ENCODE results near the gene C1QTNF4.

The C1QTNF4 gene

DNA sequence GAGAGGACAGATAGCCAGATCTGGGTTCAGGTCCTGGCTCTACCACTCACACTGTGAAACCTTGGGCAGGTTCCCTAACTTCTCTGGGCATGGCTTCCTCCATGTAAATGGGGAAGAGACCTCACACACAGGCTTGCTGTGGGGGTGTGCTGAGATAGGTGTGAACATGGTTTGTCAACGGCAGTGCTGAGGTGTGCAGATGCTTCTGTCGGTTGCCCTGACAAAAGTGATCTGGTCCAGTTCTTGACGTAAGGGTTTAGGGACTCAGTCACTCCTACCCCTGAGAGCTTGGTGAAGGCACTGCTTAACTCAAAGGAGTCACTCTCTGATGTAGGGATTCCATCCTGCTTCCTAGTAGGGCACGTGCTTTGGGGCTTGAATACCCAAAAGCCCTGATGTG, 2.0 kb downstream of the C1QTNF4 start:
- DNase-seq, result no peak

DNA sequence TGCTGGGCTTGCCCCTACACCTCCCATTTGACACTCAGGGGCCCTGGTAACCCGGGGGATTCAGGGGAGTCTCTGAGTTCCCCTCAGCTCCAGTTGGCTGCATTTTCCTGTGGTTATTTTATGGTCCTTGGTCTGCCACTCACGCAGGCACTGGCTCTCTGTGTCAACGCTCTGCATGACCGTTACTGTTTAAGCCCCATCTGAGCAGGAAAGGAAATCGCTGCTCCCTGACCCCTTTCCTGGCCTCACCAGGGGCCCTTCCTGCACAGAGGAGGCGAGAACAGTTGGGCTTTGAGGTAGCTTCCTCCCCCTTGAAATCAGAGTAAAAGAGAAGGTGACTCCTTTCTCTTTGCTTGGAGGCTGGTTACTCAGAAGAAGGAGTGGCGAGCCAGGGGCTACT, 2.4 kb downstream of the C1QTNF4 start:
- no peak for DNase-seq

DNA sequence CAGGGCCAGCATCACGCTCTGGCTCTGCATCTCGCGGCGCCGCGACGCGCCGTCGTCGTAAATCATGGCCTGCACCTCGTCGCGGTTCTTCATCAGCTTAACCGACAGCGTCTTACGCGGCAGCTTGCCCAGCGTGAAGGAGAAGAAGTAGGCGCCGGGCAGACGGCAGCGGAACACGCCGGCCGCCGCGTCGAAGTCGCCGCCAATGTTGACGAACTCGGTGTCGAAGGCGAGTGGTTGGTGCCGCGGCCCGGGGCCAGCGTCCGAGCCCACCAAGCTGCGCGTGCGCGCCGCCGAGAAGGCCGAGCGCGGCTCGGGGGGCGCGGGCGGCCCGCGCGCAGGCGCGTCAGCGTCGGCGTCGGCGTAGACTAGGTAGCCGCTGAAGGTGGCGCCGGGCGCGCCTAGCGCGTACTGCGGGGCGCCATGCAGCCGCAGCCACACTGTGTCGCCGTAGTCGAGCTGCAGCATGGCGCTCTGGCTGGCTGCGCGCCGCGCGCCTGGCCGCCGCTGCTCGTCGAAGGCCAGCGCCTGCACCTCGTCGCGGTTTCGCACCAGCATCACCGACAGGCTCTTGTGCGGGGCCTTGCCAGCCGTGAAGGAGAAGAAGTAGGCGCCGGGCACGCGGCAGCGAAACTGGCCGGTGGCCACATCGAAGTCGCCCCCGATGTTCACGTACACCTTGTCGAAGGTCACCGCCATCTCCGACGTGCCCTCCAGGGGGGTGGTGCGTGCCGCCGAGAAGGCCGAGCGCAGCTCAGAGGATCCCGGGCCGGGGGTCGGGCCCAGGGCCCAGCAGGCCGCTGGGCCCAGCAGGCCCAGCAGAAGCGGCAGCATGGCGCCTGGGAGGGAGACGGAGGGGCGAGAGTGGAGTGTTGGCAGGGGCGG, 4.0 kb downstream of the C1QTNF4 start:
- DNase-seq, result no peak

DNA sequence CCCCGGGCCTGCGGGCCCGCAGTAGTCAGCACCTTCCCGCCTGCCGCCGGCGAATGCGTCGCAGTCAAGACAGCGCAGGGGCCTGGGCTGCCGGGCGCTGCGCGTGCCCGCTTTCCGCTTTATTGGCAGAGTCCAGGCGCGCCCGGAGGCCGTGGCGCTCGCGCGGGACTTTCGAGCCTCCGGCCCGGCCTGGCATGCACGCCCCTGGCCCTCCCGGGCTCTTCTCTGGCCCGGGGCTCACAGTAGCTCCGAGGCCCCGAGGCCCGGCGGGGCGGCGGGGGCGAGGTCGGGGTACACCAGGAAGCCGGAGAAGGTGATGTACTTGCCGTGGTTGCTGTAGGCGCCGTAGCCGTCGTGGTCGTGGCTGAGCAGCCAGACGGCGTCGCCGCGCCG, 4.6 kb downstream of the C1QTNF4 start:
- no peak for DNase-seq

DNA sequence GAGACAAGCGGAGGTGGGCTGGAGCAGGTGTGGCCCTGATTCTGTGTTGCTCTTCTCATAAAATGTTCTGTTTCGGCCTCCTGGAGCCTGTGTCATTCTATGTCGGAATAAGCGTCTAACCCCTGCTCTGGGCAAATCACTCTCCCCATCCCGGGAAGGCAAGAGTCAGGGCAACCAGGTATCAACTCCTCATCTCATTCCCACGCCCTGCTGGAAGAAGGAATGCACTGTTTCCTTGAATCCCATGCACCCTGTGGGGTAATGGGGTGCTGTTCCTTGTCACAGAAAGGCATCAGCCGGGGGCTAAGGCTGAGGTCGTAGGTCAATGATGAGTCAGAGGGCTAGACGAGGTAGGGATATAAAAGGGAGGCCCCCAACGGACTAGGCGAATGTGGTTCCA, 5.1 kb downstream of the C1QTNF4 start:
- DNase-seq, result no peak

DNA sequence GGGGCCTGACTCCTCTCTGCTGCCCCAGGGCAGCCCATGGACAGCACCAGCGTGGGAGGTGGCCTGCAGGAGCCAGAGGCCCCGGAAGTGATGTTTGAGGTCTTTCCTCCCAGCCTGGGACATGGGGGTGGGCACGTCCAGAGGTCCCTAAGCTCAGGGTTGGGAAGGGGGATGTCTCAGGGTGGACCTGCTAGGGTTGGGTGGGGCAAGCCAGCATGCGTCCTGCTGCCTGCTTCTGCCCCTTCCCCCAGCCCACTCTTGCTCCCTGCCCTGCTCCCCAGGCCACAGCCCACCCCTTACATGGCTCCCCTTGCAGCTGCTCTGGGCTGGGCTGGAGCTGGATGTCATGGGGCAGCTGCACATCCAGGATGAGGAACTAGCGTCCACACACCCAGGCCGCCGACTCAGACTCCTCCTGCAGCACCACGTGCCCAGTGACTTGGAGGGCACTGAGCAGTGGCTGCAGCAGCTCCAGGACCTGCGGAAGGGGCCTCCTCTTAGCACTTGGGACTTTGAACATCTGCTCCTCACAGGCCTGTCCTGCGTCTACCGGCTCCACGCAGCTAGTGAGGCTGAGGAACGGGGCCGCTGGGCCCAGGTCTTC, 6.4 kb downstream of the C1QTNF4 start:
- DNase-seq, result no peak

DNA sequence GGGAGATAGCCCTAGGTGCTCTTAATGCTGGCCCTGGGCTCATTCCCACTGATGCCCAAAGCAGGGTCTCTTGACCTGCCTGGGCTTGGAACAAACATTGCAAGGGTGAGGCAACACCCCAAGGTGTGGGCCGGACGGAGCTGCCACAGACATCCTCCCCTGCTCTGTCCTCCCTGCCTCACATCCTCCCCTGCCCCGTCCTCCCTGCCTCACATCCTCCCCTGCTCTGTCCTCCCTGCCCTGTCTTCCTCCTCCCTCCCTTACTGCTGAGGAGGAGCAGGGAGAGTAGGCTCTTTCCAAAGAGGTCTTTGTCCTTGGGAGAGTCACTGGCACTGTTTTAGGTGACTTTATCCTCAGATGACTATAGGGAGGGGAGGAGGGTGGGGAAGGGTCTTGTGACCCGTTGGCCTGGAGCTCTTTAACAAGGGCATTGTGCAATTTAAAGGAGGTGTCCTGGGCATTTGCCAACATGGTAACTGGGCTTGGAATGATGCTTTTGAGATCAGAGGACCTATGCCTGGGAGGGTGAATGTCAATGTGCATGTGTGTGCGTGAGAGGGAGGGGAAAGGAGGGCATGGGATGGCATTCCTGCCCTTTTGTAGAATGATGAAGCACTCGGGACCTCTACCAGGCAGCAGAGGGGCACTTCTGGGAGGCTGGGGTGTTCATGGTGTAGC, 7.0 kb downstream of the C1QTNF4 start:
- DNase-seq, result no peak

DNA sequence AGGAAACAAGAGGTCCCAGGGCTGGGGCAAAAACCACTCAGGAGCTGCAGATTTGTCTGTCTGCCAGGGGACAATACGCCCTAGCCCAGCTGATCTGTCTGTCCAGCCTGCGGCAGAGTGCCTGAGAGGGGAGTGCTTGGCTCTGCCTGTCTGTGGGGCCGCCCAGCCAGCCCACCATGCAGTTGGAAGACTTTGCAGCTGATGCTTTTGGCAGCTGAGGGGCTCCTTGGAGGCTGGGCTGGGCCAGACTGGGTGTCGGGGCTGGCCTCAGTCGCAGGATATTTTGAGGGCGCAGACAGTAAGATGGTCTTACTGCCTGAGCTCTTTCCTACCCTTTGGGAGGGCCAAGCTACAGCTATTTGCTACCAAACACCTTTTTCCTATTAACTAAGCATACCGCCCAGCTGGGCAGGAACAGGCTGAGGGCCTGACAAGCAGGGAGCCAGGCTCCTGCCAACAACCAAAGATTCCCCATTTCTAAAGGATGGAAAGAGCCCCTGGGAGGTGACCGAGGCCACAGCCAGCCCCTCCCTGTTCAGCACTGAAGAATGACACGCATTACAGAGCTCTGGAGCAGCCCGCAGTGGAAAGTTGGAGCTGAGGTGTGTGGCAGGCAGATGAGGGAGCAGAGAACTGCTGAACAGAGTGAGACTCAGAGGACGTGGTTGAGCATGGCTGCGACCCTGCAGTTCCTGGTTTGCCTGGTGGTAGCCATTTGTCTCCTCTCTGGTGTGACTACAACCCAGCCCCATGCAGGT, 7.9 kb downstream of the C1QTNF4 start, which contains the start of gene FAM180B:
Gene FAM180B (plus strand): TSS at position 581 of the 758 bp plus-strand sequence. CDS start 91 bp downstream, at position 672.
- no peak for DNase-seq

DNA sequence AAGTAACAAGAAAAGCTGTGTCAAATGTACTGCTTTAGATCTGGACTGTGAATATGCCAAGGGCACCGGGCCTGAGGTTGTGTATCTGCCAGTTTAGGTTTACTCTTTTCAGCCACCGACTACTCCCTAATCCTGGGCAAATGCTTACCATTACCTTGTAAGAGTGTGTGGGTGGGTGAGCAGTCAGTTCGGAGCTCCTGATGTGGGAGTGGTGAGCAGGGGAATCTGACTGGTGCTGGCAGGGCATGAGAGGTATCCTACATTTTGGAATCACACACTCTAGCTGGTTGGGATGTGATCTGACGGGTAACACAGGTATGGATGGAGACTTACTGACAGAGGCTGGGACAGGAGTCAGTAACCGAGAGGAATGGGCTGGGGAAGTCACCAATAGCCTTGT, 10.4 kb downstream of the C1QTNF4 start:
- DNase-seq, result no peak

DNA sequence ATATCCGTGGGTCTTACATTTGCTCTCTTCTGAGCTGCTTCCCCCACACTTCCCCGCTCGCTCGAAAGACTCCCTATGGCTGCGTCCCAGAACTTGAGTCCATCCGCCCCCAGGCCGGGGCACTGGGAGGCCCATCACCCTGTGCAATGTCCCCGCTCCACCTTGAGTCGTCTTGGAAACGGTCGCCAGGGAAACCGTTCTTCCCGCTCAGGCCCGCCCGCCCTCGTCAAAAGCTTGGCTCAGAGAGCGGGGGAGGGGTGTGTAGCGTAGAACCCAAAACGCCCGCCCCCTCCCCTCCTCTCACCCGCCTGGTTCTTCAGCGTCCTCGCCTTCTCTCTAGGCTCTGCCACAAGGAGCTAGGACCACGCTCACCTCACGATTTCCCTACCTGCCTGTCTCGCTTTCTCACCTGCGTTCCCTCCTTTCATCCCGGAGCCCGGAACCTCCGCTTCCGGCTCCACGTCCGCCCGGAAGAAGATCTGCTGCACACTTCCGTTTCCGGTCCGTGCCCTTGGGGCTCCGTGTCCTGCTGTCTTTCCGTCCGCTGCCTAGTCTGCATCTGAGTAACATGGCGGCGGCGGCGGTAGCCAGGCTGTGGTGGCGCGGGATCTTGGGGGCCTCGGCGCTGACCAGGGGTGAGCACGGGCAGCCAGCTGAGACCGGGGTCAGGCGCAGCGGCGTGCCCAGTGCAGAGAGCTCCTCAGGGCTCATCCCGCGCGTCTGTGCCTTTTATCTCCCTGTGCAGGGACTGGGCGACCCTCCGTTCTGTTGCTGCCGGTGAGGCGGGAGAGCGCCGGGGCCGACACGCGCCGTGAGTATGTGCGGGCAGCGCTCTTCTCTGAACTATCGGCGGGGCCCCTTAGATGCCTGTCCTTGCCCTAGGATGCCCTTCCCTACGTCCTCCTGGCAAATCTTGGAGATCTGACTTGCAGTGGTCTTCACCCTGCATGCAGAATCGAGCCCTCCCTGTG, 15.4 kb downstream of the C1QTNF4 start, which contains the start of the genes KBTBD4 and NDUFS3:
Gene KBTBD4 (minus strand): TSS at position 447 of the 971 bp plus-strand sequence. CDS start 19 bp downstream, at position 428.
Gene NDUFS3 (plus strand): TSS at position 551 of the 971 bp plus-strand sequence. CDS start 18 bp downstream, at position 569.
- peak; percentile 85 for DNase-seq

DNA sequence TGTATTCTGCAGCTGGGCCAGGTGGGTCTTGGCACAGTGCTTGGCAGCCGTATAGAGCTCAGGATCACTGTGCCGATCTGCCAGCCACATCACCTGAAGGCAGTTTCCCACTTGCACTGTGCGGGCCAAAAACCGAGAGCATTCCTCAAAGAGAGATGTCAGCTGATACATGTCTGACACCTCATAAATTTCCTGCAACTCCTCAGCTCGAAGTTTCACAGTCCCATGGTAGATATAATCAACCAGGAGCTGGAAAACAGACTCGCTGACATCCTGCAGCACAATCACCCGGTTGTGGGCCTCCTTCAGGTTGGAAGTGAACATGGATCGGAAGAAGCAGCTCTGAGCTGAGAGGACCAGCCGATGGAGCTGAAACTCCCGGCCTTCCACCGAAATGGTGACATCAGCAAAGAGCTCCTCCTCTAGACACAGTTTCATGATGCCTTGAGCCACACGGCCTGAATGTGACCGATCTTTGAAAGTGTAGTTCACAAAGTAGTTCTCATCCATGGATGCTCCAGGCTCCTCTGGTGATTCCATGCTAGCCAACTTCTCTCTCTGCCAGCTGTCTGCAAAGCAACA, 16.7 kb downstream of the C1QTNF4 start:
- DNase-seq, result no peak

DNA sequence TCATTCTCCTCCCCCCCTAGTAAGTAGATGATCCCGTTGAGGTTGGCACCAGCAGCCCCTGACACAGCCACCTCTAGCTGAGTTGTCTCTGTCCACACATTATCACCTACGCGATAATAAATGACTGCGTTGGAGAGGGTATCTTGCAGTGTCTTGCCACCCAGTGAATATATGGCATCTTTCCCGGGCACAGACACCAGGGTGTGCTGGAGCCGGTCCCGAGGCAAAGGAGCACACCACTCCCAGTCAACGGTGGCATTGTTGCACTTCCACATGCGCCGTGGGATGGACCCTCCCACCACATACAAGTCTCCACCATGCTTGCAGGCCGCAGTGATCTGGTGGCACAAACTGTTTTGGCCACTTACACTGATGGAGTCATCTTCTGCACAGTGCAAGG, 20.9 kb downstream of the C1QTNF4 start:
- no peak for DNase-seq

DNA sequence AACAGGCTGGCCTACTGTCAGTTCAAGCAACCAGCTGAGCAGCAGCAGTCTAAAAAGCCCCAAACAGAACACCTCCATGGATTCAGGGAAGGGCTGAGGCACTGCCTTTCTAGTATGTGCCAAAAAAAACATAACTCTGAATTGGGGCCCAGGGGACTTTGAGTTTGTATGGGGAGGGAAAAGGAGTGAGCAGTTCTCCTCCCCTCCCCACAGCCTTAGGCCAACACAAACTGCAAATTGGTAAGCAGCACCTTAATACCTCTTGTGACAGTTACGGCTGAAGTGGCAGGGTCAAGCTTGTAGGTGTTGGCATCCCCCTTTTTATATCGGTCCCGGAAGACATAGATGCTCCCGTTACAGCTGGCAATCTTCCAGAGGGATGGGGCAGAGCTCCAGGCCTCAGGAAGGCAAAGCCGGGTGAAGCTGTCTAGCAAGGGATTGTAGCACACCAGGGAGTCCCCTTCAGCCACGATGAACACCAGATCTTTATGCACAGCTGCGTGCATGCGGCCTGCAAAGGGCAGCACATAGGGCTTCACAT, 21.4 kb downstream of the C1QTNF4 start:
- no peak for DNase-seq

DNA sequence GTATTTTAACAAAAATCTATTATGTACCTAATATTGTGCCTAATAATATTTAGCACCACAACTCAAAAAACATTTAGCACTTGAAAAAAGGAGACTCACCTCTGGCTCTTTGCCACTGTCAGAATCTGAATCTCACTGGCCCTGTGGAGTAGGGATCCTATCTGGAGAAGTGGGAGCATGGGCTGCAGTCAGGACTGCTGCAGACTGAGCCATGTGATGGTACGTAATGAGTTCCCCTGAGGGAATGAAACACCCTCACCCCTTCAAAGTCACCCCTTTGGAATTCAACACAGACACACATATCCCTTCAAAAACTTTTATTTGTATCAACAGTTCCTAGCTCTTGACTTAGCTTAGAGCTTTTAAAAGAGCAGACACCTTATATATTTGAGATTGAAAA, 22.3 kb downstream of the C1QTNF4 start:
- no peak for DNase-seq

DNA sequence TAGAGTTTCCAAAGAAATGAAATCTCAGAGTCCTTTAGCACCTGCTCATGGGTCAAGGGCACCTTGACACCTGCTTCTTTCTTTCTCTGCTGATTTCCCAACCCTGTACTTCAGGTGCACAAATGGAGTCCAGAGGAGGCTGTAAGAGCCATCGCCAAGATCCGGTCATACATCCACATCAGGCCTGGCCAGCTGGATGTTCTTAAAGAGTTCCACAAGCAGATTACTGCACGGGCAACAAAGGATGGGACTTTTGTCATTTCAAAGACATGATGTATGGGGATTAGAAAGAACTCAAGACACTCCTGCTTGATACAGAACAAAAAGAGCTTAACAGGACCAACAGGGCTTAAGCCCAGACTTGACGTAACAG, 22.9 kb downstream of the C1QTNF4 start:
- DNase-seq, result no peak

DNA sequence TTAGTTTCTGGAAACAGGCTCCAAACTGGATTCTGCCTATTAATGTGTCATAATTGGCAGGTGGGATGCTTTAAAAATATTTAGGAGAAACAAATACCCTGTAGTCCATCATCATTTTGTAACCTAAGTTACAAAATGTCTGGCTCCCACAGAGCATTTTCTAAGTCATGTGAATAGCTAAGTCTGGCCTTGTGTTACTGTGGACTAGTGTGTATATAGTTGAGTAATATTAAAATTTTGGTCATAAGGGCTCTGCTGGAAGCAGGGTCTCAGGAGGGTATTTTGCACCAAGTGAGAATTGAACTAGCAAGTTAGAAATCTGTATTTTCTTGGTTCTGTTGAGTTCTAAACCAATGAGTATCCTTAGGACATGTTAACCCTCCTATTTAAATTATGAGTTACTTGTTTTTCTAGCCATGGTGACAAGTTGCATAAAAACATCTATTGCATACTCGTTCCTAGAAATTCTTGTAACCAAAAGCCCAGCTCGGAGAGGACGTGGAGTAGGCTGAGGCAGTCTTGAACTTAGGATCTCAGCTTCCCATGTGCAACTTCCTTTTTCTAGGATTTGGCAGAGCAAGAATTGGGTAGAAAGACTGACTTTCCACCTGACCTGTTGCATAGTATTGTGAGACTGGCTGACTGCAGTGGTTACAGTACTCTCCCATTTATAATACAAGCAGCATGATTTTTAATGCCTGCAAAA, 23.4 kb downstream of the C1QTNF4 start:
- no peak for DNase-seq

DNA sequence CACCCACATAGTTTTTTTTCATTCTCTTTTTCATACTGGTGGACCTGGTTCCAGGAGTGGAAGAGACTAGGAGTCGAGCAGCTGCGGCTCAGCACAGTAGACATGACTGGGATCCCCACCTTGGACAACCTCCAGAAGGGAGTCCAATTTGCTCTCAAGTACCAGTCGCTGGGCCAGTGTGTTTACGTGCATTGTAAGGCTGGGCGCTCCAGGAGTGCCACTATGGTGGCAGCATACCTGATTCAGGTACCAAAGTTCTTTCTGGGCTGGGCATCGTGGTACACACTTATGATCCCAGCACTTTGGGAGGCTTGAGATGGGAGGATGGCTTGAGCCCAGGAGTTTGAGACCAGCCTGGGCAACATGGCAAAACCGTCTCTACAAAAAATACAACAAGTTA, 24.6 kb downstream of the C1QTNF4 start:
- DNase-seq, result no peak

DNA sequence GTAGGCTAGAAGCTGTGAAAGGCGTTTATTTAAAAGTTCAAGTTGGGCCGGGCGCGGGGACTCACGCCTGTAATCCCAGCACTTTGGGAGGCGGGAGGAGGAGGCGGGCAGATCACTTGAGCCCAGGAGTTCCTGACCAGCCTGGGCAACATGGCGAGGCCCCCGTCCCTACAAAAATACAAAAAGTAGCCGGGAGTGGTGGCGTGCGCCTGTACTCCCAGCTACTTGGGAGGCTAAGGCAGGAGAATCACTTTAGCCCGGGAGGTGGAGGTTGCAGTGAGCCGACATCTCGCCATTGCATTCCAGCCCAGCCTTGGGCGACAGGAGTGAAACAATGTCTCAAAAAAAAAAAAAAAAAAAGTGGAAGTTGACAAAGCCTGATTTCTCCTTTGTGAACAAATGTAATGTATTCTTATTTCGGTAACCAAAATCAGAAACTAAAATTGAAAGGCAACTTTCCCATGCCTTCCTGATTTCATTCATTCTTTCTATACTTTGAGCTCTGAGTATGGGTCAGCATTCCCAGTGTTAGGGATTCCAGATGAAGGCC, 28.0 kb downstream of the C1QTNF4 start:
- no peak for DNase-seq

DNA sequence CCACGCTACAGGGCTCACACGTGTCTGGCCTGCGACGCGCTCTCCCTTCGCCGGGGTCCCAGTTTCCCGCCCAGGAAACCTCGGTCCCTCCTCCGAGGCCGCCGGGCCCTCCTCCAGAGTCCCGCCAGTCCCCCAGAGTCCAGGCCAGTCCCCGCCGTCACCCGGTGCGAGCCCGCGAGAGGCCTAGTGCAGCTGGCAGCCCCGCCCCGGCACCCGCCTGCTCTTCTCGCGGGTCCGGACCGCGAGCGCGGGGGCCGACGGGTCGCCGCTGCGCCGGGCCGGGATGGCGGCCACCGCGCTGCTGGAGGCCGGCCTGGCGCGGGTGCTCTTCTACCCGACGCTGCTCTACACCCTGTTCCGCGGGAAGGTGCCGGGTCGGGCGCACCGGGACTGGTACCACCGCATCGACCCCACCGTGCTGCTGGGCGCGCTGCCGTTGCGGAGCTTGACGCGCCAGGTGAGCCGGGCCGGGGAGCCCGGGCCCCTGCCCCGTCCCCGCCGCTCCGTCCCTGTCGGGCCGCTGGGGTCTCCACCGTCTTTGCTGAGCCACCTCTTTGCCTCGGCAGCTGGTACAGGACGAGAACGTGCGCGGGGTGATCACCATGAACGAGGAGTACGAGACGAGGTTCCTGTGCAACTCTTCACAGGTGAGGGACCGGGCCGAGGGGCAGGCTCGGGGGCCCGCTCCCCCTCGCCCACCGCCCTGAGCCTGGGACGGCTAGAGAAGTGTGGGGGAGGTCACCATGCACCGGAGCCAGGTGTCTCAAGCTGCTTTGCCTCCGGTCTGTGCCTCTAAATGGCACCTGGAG, 28.7 kb downstream of the C1QTNF4 start, which contains the start of gene PTPMT1:
Gene PTPMT1 (plus strand): TSS at position 260 of the 809 bp plus-strand sequence. CDS start 24 bp downstream, at position 284.
- no peak for DNase-seq

Data from NCI-H748 treated with DMSO at 0.1 percent for 48 hours (cell line).